DOHH2 (cell line): ENCODE measurements around the gene SEL1L.

ENCODE experiments used
- EZH2phosphoT487 ChIP-seq: fragments of 200-600 bp; sonication (generic); IDR thresholded peaks from 2 replicates; pipeline ENCODE4 v1.6.1; 2017; ENCODE audit warnings: borderline replicate concordance, mild to moderate bottlenecking, antibody characterized with exemption, low read length, moderate library complexity, mixed read lengths
- TF ChIP-seq, protein P1 (sequence below): fragments of 200-600 bp; sonication (generic); IDR thresholded peaks from one replicate; pipeline ENCODE4 v1.5.1; 2014; ENCODE audit warnings: antibody characterized with exemption, mild to moderate bottlenecking, low read depth, low read length; ENCODE audit not compliant: poor library complexity, severe bottlenecking

DNA sequence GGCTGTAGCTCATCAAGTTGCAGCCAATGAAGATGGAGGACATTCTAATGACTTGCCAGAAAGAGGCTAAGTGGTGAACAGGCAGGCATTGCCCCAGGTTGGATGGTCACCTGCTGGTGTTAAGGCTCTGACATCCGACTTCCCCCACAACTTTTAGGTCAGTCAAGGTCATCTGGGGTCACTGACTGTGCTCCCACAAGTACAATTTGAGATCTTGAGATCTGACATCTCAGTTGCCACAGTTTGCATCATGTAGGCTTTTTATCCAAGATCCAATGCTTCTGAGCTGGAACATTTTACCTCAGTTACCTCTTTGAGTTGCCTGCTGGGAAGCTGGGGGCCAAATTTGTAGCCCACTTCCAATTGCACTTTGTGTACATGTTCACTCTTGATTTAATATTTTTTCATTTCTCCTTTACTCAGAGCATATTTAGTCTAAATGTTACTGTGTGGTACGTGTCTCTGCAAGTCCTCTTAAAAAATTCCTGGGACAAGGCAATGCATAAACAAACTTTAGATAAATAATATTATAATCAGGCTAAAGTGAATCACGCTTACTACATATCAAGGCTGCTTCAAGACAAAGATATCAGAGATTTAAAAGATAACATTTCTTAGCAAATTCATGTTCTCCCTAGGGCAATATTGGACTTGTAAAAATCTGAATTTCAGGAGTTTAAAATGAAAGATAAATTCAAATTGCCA, 61.4 kb downstream of the SEL1L start:
- TF ChIP-seq, protein P1, sequence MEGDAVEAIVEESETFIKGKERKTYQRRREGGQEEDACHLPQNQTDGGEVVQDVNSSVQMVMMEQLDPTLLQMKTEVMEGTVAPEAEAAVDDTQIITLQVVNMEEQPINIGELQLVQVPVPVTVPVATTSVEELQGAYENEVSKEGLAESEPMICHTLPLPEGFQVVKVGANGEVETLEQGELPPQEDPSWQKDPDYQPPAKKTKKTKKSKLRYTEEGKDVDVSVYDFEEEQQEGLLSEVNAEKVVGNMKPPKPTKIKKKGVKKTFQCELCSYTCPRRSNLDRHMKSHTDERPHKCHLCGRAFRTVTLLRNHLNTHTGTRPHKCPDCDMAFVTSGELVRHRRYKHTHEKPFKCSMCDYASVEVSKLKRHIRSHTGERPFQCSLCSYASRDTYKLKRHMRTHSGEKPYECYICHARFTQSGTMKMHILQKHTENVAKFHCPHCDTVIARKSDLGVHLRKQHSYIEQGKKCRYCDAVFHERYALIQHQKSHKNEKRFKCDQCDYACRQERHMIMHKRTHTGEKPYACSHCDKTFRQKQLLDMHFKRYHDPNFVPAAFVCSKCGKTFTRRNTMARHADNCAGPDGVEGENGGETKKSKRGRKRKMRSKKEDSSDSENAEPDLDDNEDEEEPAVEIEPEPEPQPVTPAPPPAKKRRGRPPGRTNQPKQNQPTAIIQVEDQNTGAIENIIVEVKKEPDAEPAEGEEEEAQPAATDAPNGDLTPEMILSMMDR = no peak
- TF ChIP-seq EZH2phosphoT487 = no peak
